HepG2 (cell line): Measurements from ENCODE around the gene NYNRIN. TPM values are rescaled to one million over a fixed set of nuclear protein-coding genes. Genes with fewer than 3 reads are reported as not detected.

ENCODE experiments used
- ISX ChIP-seq: sonication (generic); formaldehyde crosslinking; conservative IDR thresholded peaks from 2 replicates; pipeline ENCODE4 v1.5.0; 2020; ENCODE audit warnings: missing genetic modification reagents
- KLF12 ChIP-seq: sonication (generic); formaldehyde crosslinking; IDR thresholded peaks from 2 replicates; pipeline ENCODE4 v1.4.0; 2020; ENCODE audit warnings: missing genetic modification reagents, borderline replicate concordance
- NBN ChIP-seq: fragments of 450-650 bp; conservative IDR thresholded peaks from 2 replicates; pipeline ENCODE4 v1.6.1; 2017
- NFKB2 ChIP-seq: sonication (generic); formaldehyde crosslinking; IDR thresholded peaks from 2 replicates; pipeline ENCODE4 v1.4.0; 2020; ENCODE audit warnings: missing genetic modification reagents, borderline replicate concordance
- SIN3A ChIP-seq: IDR thresholded peaks from 2 replicates; pipeline ENCODE4 v1.6.1; 2011; ENCODE audit warnings: low read depth, mild to moderate bottlenecking, control low read depth, low read length, borderline replicate concordance
- ZEB1 ChIP-seq: IDR thresholded peaks from 2 replicates; pipeline ENCODE4 v1.6.1; 2012; ENCODE audit warnings: mild to moderate bottlenecking, low read depth, inconsistent platforms; ENCODE audit not compliant: insufficient replicate concordance
- ZNF20 ChIP-seq: sonication (generic); formaldehyde crosslinking; IDR thresholded peaks from 2 replicates; pipeline ENCODE4 v1.4.0; 2020; ENCODE audit warnings: mild to moderate bottlenecking, moderate library complexity, missing genetic modification reagents
- ZNF33B ChIP-seq: sonication (generic); formaldehyde crosslinking; IDR thresholded peaks from 2 replicates; pipeline ENCODE4 v1.5.1; 2020; ENCODE audit warnings: mild to moderate bottlenecking, missing genetic modification reagents
- ZNF382 ChIP-seq: sonication (generic); formaldehyde crosslinking; IDR thresholded peaks from 2 replicates; pipeline ENCODE4 v1.5.0; 2020; ENCODE audit warnings: missing genetic modification reagents, mild to moderate bottlenecking, borderline replicate concordance
- ZNF609 ChIP-seq: sonication (generic); formaldehyde crosslinking; IDR thresholded peaks from 2 replicates; pipeline ENCODE4 v1.4.0; 2020; ENCODE audit warnings: mild to moderate bottlenecking, missing genetic modification reagents, borderline replicate concordance
- ZNF839 ChIP-seq: sonication (generic); formaldehyde crosslinking; IDR thresholded peaks from 2 replicates; pipeline ENCODE4 v1.4.0; 2020; ENCODE audit warnings: missing genetic modification reagents, mild to moderate bottlenecking, borderline replicate concordance
- polyA plus RNA-seq, 8 experiments: library from polyadenylated mRNA; depleted of rRNA in 3 of 8; stranded (reverse) in 7 of 8; unstranded in 1 of 8; fragments of >200 nt; fragmentation: Illumina TruSeq in 4 of 8; extraction: Trizol in 4 of 8; gene quantifications; 2 replicates each; pipeline versions ENCODE4 v1.2.1 to v1.2.3, GENCODE V29; 2011 to 2016; ENCODE audit warnings: low read depth in 4 of 8, missing spikeins in 1 of 8, mixed read lengths in 1 of 8; ENCODE audit not compliant: insufficient read depth in 1 of 8
- total RNA-seq, 5 experiments: library from RNA; depleted of rRNA; stranded (reverse); fragments of >200 nt; fragmentation: Illumina TruSeq; extraction: Trizol; gene quantifications; 2 replicates each; pipeline ENCODE4 v1.2.3, GENCODE V29; 2016; ENCODE audit warnings: low read depth in 1 of 5
- TF ChIP-seq, protein P1 (sequence below), 2 experiments: fragments of 450-650 bp in 1 of 2; sonication (generic) in 1 of 2; formaldehyde crosslinking; IDR thresholded peaks; 2 replicates each; pipeline versions ENCODE4 v1.5.0 to v1.8.0; 2020 to 2022; ENCODE audit warnings: mild to moderate bottlenecking in 1 of 2, missing genetic modification reagents in 1 of 2
- TF ChIP-seq, protein P2 (sequence below): sonication (generic); formaldehyde crosslinking; IDR thresholded peaks from 2 replicates; pipeline ENCODE4 v1.4.0; 2020; ENCODE audit warnings: missing genetic modification reagents, borderline replicate concordance
- TF ChIP-seq, protein P3 (sequence below): sonication (generic); formaldehyde crosslinking; IDR thresholded peaks from 2 replicates; pipeline ENCODE4 v1.8.0; 2022; ENCODE audit warnings: mild to moderate bottlenecking, missing genetic modification reagents, moderate library complexity
- TF ChIP-seq, protein P4 (sequence below): IDR thresholded peaks from 2 replicates; pipeline ENCODE4 v1.6.1; 2016

The NYNRIN gene
- total and polyA plus RNA-seq, 2 of the 13 experiments (the other 11 are each of a cell fraction or from before 2014, with no cell fraction given) = 0.63 to 1.1 TPM

GRCh38 chr14:24365600-24366412, 33.0 kb upstream of the NYNRIN start (continued):
- TF ChIP-seq, protein P1, sequence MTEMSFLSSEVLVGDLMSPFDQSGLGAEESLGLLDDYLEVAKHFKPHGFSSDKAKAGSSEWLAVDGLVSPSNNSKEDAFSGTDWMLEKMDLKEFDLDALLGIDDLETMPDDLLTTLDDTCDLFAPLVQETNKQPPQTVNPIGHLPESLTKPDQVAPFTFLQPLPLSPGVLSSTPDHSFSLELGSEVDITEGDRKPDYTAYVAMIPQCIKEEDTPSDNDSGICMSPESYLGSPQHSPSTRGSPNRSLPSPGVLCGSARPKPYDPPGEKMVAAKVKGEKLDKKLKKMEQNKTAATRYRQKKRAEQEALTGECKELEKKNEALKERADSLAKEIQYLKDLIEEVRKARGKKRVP (CRISPR knock-in tag; IDR thresholded peaks at IDR 0.05) = no peak
- TF ChIP-seq, protein P2, sequence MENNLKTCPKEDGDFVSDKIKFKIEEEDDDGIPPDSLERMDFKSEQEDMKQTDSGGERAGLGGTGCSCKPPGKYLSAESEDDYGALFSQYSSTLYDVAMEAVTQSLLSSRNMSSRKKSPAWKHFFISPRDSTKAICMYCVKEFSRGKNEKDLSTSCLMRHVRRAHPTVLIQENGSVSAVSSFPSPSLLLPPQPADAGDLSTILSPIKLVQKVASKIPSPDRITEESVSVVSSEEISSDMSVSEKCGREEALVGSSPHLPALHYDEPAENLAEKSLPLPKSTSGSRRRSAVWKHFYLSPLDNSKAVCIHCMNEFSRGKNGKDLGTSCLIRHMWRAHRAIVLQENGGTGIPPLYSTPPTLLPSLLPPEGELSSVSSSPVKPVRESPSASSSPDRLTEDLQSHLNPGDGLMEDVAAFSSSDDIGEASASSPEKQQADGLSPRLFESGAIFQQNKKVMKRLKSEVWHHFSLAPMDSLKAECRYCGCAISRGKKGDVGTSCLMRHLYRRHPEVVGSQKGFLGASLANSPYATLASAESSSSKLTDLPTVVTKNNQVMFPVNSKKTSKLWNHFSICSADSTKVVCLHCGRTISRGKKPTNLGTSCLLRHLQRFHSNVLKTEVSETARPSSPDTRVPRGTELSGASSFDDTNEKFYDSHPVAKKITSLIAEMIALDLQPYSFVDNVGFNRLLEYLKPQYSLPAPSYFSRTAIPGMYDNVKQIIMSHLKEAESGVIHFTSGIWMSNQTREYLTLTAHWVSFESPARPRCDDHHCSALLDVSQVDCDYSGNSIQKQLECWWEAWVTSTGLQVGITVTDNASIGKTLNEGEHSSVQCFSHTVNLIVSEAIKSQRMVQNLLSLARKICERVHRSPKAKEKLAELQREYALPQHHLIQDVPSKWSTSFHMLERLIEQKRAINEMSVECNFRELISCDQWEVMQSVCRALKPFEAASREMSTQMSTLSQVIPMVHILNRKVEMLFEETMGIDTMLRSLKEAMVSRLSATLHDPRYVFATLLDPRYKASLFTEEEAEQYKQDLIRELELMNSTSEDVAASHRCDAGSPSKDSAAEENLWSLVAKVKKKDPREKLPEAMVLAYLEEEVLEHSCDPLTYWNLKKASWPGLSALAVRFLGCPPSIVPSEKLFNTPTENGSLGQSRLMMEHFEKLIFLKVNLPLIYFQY (CRISPR knock-in tag) = peak; percentile 68; the same call in 1 of the 2 replicates
- TF ChIP-seq ZNF382 (CRISPR knock-in tag) = no peak
- TF ChIP-seq ZNF33B (CRISPR knock-in tag) = no peak
- TF ChIP-seq, protein P3, sequence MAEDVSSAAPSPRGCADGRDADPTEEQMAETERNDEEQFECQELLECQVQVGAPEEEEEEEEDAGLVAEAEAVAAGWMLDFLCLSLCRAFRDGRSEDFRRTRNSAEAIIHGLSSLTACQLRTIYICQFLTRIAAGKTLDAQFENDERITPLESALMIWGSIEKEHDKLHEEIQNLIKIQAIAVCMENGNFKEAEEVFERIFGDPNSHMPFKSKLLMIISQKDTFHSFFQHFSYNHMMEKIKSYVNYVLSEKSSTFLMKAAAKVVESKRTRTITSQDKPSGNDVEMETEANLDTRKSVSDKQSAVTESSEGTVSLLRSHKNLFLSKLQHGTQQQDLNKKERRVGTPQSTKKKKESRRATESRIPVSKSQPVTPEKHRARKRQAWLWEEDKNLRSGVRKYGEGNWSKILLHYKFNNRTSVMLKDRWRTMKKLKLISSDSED (CRISPR knock-in tag) = no peak
- peak; percentile 95; the same call in 1 of the 2 replicates for TF ChIP-seq NFKB2 (CRISPR knock-in tag)
- peak; percentile 70 for TF ChIP-seq ZNF609
- peak; percentile 73 for TF ChIP-seq ZEB1
- TF ChIP-seq ZNF20 (CRISPR knock-in tag) = no peak
- peak; percentile 82; the same call in 1 of the 2 replicates for TF ChIP-seq KLF12
- TF ChIP-seq NBN = no peak
- peak; percentile 47; the same call in 1 of the 2 replicates for TF ChIP-seq ZNF839
- no peak for TF ChIP-seq ISX (CRISPR knock-in tag)
- TF ChIP-seq, protein P4, sequence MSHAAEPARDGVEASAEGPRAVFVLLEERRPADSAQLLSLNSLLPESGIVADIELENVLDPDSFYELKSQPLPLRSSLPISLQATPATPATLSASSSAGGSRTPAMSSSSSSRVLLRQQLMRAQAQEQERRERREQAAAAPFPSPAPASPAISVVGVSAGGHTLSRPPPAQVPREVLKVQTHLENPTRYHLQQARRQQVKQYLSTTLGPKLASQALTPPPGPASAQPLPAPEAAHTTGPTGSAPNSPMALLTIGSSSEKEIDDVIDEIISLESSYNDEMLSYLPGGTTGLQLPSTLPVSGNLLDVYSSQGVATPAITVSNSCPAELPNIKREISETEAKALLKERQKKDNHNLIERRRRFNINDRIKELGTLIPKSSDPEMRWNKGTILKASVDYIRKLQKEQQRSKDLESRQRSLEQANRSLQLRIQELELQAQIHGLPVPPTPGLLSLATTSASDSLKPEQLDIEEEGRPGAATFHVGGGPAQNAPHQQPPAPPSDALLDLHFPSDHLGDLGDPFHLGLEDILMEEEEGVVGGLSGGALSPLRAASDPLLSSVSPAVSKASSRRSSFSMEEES (CRISPR knock-in tag) = peak; percentile 54; the same call in 1 of the 2 replicates
- TF ChIP-seq SIN3A = no peak
